ENCODE data around the gene PLB1. TPM values are rescaled to one million over a fixed set of nuclear protein-coding genes. Genes with fewer than 3 reads are reported as not detected.

The PLB1 gene
- total RNA-seq, 2 experiments from 2014 or later = not detected

DNA sequence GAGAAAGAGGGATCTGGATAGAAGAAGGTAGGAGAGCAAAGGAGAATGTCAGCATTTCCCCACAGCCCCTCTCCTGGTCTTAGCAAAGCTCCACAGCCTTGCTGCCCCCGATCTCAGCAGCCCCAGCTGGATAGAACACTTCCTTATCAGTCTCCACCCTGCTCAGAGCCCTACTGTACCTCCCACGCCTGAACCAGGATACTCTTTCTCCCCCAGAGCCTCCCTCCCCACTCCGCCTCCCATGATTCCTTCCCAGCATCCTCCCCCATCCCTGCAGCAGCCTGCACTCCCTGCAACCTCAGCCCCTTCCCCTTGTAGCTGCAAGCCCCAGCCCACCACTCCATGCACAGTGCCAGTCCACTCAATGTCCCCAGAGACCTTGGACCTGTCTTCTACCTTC lies 25.8 kb downstream of the PLB1 start:
- DNase-seq (ENCODE audit: low spot score) = no peak
- Histone ChIP-seq H3K4me1 (ENCODE audit: insufficient read depth, low read length, poor library complexity, severe bottlenecking) (no peaks in the 10 kb centered on the region), H3K79me2 (ENCODE audit: insufficient read depth, low read depth, low read length) (no peaks in the 10 kb centered on the region), H3K27ac (ENCODE audit: low read depth, low read length, poor library complexity, severe bottlenecking) (no peak overlapping the region), H3K9me3 (ENCODE audit: low read length) (no peaks in the 10 kb centered on the region), H4K20me1 (ENCODE audit: insufficient read depth, low read length) (no peaks in the 10 kb centered on the region), H3K9me2 (ENCODE audit: insufficient read depth, low read length) (no peaks in the 10 kb centered on the region), H3K36me3 (ENCODE audit: insufficient read depth, low read length) (no peaks in the 10 kb centered on the region), H3K4me2 (ENCODE audit: low read length) (no peak overlapping the region), H3K4me3 (ENCODE audit: low read depth, low read length, poor library complexity, severe bottlenecking) (no peak overlapping the region), H2AFZ (ENCODE audit: low read length) (no peak overlapping the region)
- intact Hi-C loops (cut with micrococcal nuclease; ENCODE audit: unreplicated experiment) = no loop called here
- TF ChIP-seq, protein P1, sequence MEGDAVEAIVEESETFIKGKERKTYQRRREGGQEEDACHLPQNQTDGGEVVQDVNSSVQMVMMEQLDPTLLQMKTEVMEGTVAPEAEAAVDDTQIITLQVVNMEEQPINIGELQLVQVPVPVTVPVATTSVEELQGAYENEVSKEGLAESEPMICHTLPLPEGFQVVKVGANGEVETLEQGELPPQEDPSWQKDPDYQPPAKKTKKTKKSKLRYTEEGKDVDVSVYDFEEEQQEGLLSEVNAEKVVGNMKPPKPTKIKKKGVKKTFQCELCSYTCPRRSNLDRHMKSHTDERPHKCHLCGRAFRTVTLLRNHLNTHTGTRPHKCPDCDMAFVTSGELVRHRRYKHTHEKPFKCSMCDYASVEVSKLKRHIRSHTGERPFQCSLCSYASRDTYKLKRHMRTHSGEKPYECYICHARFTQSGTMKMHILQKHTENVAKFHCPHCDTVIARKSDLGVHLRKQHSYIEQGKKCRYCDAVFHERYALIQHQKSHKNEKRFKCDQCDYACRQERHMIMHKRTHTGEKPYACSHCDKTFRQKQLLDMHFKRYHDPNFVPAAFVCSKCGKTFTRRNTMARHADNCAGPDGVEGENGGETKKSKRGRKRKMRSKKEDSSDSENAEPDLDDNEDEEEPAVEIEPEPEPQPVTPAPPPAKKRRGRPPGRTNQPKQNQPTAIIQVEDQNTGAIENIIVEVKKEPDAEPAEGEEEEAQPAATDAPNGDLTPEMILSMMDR (conservative IDR thresholded peaks at IDR 0.05; ENCODE audit: low read length) = no peak
- TF ChIP-seq EZH2phosphoT487 (IDR thresholded peaks at IDR 0.05; ENCODE audit: borderline replicate concordance, low read depth, low read length) = no peak
- CTCF ChIA-PET (ENCODE audit: unreplicated experiment) = no interaction called here
- POLR2A ChIA-PET = no interaction called here
- no TSS peak for BruUV-seq (replicated peaks)

- no peak overlapping the region for H3K4me2 ChIP-seq (ENCODE audit: low read length)
- ChIA-PET POLR2A (no interaction called here), CTCF (ENCODE audit: unreplicated experiment) (no interaction called here)
- H2AFZ ChIP-seq (ENCODE audit: low read length) = no peak overlapping the region
- DNase-seq (ENCODE audit: low spot score) = no peak
- no peaks in the 10 kb centered on the region for H3K36me3 ChIP-seq (ENCODE audit: insufficient read depth, low read length)
- H4K20me1 ChIP-seq (ENCODE audit: insufficient read depth, low read length) = no peaks in the 10 kb centered on the region
- H3K79me2 ChIP-seq (ENCODE audit: insufficient read depth, low read depth, low read length) = no peaks in the 10 kb centered on the region
- H3K9me2 ChIP-seq (ENCODE audit: insufficient read depth, low read length) = no peaks in the 10 kb centered on the region
- no TSS peak for BruUV-seq (replicated peaks)
- H3K9me3 ChIP-seq (ENCODE audit: low read length) = no peaks in the 10 kb centered on the region
- no peak overlapping the region for H3K4me3 ChIP-seq (ENCODE audit: low read depth, low read length, poor library complexity, severe bottlenecking)
- intact Hi-C loops (cut with micrococcal nuclease; ENCODE audit: unreplicated experiment) = no loop called here
- TF ChIP-seq, protein P1 (conservative IDR thresholded peaks at IDR 0.05; ENCODE audit: low read length) = no peak
- no peak for TF ChIP-seq EZH2phosphoT487 (IDR thresholded peaks at IDR 0.05; ENCODE audit: borderline replicate concordance, low read depth, low read length)
- H3K4me1 ChIP-seq (ENCODE audit: insufficient read depth, low read length, poor library complexity, severe bottlenecking) = no peaks in the 10 kb centered on the region
- H3K27ac ChIP-seq (ENCODE audit: low read depth, low read length, poor library complexity, severe bottlenecking) = no peak overlapping the region
Observed at GRCh38 chr2:28522481-28522880, 26.6 kb downstream of the PLB1 start.

GRCh38 chr2:28523902-28524301 lies 28.0 kb downstream of the PLB1 start:
- H3K4me2 ChIP-seq (ENCODE audit: low read length) = no peak overlapping the region
- H3K27ac ChIP-seq (ENCODE audit: low read depth, low read length, poor library complexity, severe bottlenecking) = no peak overlapping the region
- CTCF ChIA-PET (ENCODE audit: unreplicated experiment) = no interaction called here
- POLR2A ChIA-PET = no interaction called here
- no peaks in the 10 kb centered on the region for H3K79me2 ChIP-seq (ENCODE audit: insufficient read depth, low read depth, low read length)
- H3K4me3 ChIP-seq (ENCODE audit: low read depth, low read length, poor library complexity, severe bottlenecking) = no peak overlapping the region
- H2AFZ ChIP-seq (ENCODE audit: low read length) = no peak overlapping the region
- no peaks in the 10 kb centered on the region for H3K4me1 ChIP-seq (ENCODE audit: insufficient read depth, low read length, poor library complexity, severe bottlenecking)
- no peaks in the 10 kb centered on the region for H4K20me1 ChIP-seq (ENCODE audit: insufficient read depth, low read length)
- H3K9me2 ChIP-seq (ENCODE audit: insufficient read depth, low read length) = no peaks in the 10 kb centered on the region
- TF ChIP-seq, protein P1 (conservative IDR thresholded peaks at IDR 0.05; ENCODE audit: low read length) = no peak
- no peak for TF ChIP-seq EZH2phosphoT487 (IDR thresholded peaks at IDR 0.05; ENCODE audit: borderline replicate concordance, low read depth, low read length)
- no peaks in the 10 kb centered on the region for H3K36me3 ChIP-seq (ENCODE audit: insufficient read depth, low read length)
- BruUV-seq (replicated peaks) = no TSS peak
- intact Hi-C loops (cut with micrococcal nuclease; ENCODE audit: unreplicated experiment) = no loop called here
- H3K9me3 ChIP-seq (ENCODE audit: low read length) = no peaks in the 10 kb centered on the region
- no peak for DNase-seq (ENCODE audit: low spot score)
